KOPT-K1 (cell line): ENCODE measurements around the gene SOHLH2.

Source experiments
- H3K27ac ChIP-seq: fragments of 200-600 bp; sonication (generic); 2 replicates; pipeline ENCODE4 v1.5.1; 2016; ENCODE audit warnings: antibody characterized with exemption, mild to moderate bottlenecking, low read depth, low read length; ENCODE audit not compliant: poor library complexity, severe bottlenecking
- H3K36me3 ChIP-seq: fragments of 200-600 bp; sonication (generic); 2 replicates; pipeline ENCODE4 v1.5.1; 2017; ENCODE audit warnings: antibody characterized with exemption, mild to moderate bottlenecking, low read length, moderate library complexity; ENCODE audit not compliant: insufficient read depth
- H3K9me3 ChIP-seq: fragments of 200-600 bp; sonication (generic); 2 replicates; pipeline ENCODE4 v1.5.1; 2017; ENCODE audit warnings: antibody characterized with exemption, low read length, mild to moderate bottlenecking; ENCODE audit not compliant: insufficient read depth, poor library complexity, severe bottlenecking

Gene SOHLH2

DNA sequence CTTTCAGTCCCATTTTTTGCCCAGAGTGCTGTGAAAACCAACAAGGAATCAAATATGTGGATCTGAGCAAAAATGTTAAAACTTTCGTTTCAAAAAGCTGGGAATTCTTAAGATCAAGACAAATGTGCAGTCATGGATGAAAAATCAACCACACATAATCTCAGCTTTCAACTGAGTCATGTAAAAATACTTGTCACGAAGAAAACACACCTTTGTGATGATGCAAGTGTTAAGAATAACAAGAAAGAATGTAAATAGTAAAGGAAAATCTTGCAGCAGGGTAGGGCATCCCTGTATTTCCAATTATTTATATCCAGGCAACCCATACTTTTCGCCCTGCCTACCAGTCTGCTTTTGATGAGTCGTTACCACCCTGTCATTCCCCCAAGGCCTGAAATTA lies 55.7 kb downstream of the SOHLH2 start:
- no peaks in the 10 kb centered on the region for H3K36me3 ChIP-seq
- H3K9me3 ChIP-seq, result no peaks in the 10 kb centered on the region
- no peak overlapping the region for H3K27ac ChIP-seq

DNA sequence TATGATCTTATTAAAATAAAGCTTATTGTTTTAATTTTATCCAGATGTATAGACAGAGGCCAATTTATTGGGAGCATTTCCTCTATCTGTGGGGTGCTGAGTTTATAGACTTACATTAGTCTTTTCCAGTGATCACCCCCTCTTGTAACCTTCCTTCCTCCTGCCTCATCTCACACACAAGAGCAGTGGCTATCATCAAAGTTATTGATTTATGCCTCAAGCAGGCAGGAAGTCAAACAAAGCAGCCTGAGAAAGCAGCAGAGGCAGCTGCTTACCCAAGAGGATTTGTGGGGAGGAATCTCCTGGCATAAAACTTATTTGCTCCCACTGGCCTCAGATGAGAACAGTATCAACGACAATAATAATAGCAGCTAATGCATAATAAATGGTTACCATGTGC lies 56.9 kb downstream of the SOHLH2 start:
- no peaks in the 10 kb centered on the region for H3K36me3 ChIP-seq
- H3K9me3 ChIP-seq, result no peaks in the 10 kb centered on the region
- H3K27ac ChIP-seq, result no peak overlapping the region

GRCh38 chr13:36154567-36155291 lies 59.6 kb downstream of the SOHLH2 start:
- H3K27ac ChIP-seq, result no peak overlapping the region
- H3K36me3 ChIP-seq, result no peaks in the 10 kb centered on the region
- H3K9me3 ChIP-seq, result no peaks in the 10 kb centered on the region

DNA sequence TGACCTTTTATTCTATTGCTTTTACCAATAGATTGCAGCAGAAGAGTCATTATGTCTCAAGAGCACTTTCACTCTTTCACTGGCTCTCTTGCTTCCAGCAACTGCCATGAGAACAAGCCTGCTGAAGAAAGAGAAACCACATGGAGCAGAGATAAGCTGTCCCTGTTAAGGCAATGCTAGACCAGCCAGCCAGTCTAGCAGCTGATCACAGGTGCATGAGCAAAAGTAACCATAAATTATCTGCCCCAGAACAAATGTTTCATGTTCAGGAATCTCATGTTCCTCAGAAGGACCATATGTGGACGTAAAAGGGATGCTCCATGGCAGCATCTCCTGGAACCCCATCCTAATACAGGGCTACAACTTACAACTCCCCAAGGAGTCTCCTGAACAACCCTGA lies 62.8 kb downstream of the SOHLH2 start:
- Histone ChIP-seq H3K36me3 (no peaks in the 10 kb centered on the region), H3K9me3 (no peaks in the 10 kb centered on the region), H3K27ac (no peak overlapping the region)

DNA sequence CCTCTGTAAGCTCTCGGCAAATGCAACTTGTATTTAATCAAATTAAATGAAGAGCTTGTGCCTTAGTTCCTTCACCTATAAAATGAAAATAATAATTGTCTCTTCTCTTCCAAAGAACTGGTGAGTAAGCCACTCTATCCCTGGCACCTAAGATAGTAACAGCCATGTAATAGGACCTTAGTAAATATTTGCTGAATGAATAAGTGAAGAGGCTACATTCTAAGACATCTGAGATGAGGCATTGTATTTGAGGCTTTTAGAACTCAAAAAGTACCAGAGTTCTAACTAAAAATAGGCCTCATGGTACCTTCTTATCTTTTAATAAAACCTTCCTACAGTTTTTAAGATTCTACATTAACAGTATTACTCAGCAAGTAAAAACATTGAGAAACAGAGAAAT lies 65.9 kb downstream of the SOHLH2 start:
- H3K9me3 ChIP-seq, result no peaks in the 10 kb centered on the region
- no peaks in the 10 kb centered on the region for H3K36me3 ChIP-seq
- H3K27ac ChIP-seq, result no peak overlapping the region

GRCh38 chr13:36147330-36147729 lies 67.0 kb downstream of the SOHLH2 start:
- Histone ChIP-seq H3K9me3 (no peaks in the 10 kb centered on the region), H3K36me3 (no peaks in the 10 kb centered on the region), H3K27ac (no peak overlapping the region)

GRCh38 chr13:36146511-36147269 lies 67.7 kb downstream of the SOHLH2 start:
- H3K27ac ChIP-seq, result no peak overlapping the region
- H3K9me3 ChIP-seq, result no peaks in the 10 kb centered on the region
- no peaks in the 10 kb centered on the region for H3K36me3 ChIP-seq

- H3K27ac ChIP-seq, result no peak overlapping the region
- no peaks in the 10 kb centered on the region for H3K36me3 ChIP-seq
- H3K9me3 ChIP-seq, result no peaks in the 10 kb centered on the region
These were observed 70.6 kb downstream of the SOHLH2 start for GRCh38 chr13:36143738-36144137.

GRCh38 chr13:36142735-36143134 lies 71.6 kb downstream of the SOHLH2 start:
- Histone ChIP-seq H3K36me3 (no peaks in the 10 kb centered on the region), H3K27ac (no peak overlapping the region), H3K9me3 (no peaks in the 10 kb centered on the region)

DNA sequence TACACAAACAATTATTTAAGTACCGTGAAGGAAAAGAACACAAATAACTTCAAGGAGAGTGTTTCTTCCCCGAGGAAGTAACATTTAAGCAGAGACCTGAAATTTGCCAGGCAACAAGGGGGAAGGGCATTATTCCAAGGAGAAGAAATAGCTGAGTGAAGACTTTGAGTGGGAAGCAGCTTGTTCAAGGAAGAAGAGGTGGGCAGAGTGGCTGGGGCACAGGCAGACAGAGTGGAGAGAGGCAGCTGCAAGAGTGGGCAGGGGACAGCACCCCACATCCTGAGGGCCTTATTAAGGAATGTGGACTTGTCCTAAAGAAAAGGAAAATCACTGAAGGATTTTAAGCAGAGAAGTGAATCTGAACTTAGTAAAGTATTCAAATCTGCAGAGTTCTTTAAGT lies 78.5 kb downstream of the SOHLH2 start:
- Histone ChIP-seq H3K9me3 (no peaks in the 10 kb centered on the region), H3K27ac (no peak overlapping the region), H3K36me3 (no peaks in the 10 kb centered on the region)

DNA sequence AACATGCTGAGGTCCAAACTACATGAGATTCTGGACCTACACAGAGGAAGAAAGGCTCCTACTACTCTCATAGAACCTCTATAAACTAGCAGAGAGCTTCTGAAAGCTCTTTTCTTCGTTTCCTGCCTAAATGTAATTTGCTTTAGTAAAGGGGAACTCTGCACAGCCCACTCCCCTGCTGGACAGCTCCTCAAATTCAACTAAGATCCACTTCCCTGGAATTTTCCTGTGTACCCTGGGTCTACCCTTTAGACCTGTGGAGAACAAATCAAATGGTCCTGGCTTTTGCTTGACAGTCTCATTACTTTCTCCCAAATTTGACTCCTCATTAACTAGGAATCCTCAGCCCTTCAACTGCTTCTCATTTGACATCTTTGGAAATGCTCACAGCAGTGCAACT lies 79.7 kb downstream of the SOHLH2 start:
- Histone ChIP-seq H3K9me3 (no peaks in the 10 kb centered on the region), H3K27ac (no peak overlapping the region), H3K36me3 (no peaks in the 10 kb centered on the region)

DNA sequence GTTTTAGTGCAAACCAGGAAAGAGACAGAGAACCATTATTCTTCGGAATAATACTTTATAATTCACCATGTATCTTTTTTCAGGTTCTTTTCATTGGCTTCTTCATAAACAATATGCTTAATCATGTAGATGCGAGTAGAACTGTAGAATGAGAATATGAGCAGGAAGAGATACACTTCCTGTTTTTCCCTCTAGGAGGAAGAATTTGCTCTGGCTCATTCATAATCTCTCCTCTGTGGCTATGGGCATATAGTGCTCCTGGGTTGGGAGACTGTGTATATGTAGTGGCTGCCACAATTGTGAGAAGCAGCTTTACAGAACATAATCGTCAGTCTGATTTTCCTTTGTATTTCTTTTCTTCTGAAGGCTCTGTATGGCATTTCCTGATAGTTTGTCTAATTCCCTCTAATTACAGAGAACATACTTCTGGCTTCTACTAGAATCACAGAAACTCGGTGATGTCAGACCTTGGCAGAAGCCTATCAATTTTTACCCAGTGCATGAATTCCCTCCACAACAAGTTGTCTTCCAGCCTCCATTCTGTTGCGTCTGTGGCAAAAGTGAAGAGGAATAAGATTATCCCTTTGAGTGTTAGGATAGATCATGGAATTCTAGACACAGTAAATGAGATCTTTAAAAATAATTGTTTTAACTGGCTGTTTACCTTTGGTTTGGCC lies 80.3 kb downstream of the SOHLH2 start:
- Histone ChIP-seq H3K9me3 (no peaks in the 10 kb centered on the region), H3K27ac (no peak overlapping the region), H3K36me3 (no peaks in the 10 kb centered on the region)

DNA sequence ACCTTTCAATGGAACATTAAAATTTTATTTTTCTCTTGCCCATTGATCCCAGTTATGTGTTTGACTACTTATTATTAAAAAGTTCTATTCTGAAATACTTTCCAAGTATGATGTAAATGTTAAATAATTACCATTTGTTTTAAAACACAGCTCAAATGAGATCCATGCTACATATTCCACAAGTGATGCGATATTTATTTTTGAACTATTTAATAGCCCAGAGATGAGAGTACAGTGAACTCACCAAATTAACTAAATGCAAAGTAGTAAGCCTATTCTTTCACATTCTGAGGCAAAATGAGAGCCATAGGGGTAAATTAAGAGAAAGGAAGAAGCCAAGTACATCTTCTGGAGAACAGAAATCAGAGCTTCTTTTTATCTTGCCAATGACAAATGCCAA lies 82.0 kb downstream of the SOHLH2 start:
- no peaks in the 10 kb centered on the region for H3K36me3 ChIP-seq
- H3K27ac ChIP-seq, result no peak overlapping the region
- H3K9me3 ChIP-seq, result no peaks in the 10 kb centered on the region

GRCh38 chr13:36131931-36132297 lies 82.4 kb downstream of the SOHLH2 start:
- Histone ChIP-seq H3K36me3 (no peaks in the 10 kb centered on the region), H3K27ac (no peak overlapping the region), H3K9me3 (no peaks in the 10 kb centered on the region)

- Histone ChIP-seq H3K9me3 (no peaks in the 10 kb centered on the region), H3K36me3 (no peaks in the 10 kb centered on the region), H3K27ac (no peak within 1 kb of the TSS)
These were observed 83.0 kb downstream of the SOHLH2 start, which contains the start of gene DCLK1 for GRCh38 chr13:36131222-36131930. DCLK1 (minus strand) TSS chr13:36131382.
